B cell (primary cell): ENCODE data around the gene ADK. TPM values are rescaled to one million over a fixed set of nuclear protein-coding genes. Genes with fewer than 3 reads are reported as not detected.
"Not testable (repeated sequence)": the region's sequence is repeated elsewhere in the genome, so short reads cannot be mapped to it uniquely, and the experiment has no call there.

Experiments used
- ATAC-seq: fragments of 200-7000 bp; cut with Tn5 transposase; one replicate; pipeline ENCODE4 v1.10.0; 2021; ENCODE audit warnings: low read depth, mild to moderate bottlenecking, moderate number of reproducible peaks, moderate library complexity
- CTCF ChIA-PET: fragments of 350-600 bp; sonication (Branson Sonifier 250); formaldehyde crosslinking; loops from one replicate; lab custom pipeline; 2021; ENCODE audit warnings: antibody characterized with exemption, inconsistent platforms; lab: Charles Lee
- POLR2A ChIA-PET: fragments of 350-600 bp; sonication (Branson Sonifier 250); formaldehyde crosslinking; loops from one replicate; lab custom pipeline; 2021; ENCODE audit warnings: antibody characterized with exemption; lab: Charles Lee
- DNase-seq: peaks from one replicate; pipeline ENCODE4 v3.0.0; 2013
- H2AFZ ChIP-seq: 2 replicates; pipeline ENCODE4 v1.6.1; 2012; ENCODE audit warnings: mild to moderate bottlenecking, low read depth, low read length; ENCODE audit not compliant: insufficient read depth, poor library complexity, severe bottlenecking
- H3K27ac ChIP-seq, 2 donors: 1 replicate in 1 of 2; 2 replicates in 1 of 2; pipeline ENCODE4 v1.5.1; 2012 to 2013; ENCODE audit warnings: low read length in 2 of 2, mild to moderate bottlenecking in 2 of 2, moderate library complexity in 1 of 2
- H3K27me3 ChIP-seq, 4 experiments: fragments of 200-600 bp in 1 of 4; sonication (generic) in 1 of 4; replicated peaks in 1 of 4; 1 replicate in 2 of 4; 2 replicates in 2 of 4; pipeline versions ENCODE4 v1.6.1 to v1.7.0; 2013 to 2016; ENCODE audit warnings: low read length in 3 of 4, mild to moderate bottlenecking in 2 of 4, mixed read lengths in 1 of 4, moderate library complexity in 1 of 4; ENCODE audit not compliant: insufficient read depth in 4 of 4, control insufficient read depth in 3 of 4; ENCODE audit errors: control extremely low read depth in 1 of 4
- H3K36me3 ChIP-seq, 2 experiments: replicated peaks in 1 of 2; 1 replicate in 1 of 2; 2 replicates in 1 of 2; pipeline versions ENCODE4 v1.6.1 to v1.7.1; 2013; ENCODE audit warnings: low read length in 1 of 2; ENCODE audit not compliant: insufficient read depth in 2 of 2, control insufficient read depth in 1 of 2; ENCODE audit errors: control extremely low read depth in 1 of 2, extremely low read depth in 1 of 2
- H3K4me1 ChIP-seq, 2 donors: fragments of 200-600 bp in 1 of 2; sonication (generic) in 1 of 2; 1 replicate in 1 of 2; 2 replicates in 1 of 2; pipeline versions ENCODE4 v1.5.1 to v1.6.1; 2013 to 2017; ENCODE audit warnings: low read length in 2 of 2; ENCODE audit not compliant: control insufficient read depth in 2 of 2, insufficient read depth in 2 of 2
- H3K4me2 ChIP-seq: replicated peaks from 2 replicates; pipeline ENCODE3; 2012; ENCODE audit warnings: mild to moderate bottlenecking, low read depth, low read length; ENCODE audit not compliant: poor library complexity, severe bottlenecking
- H3K4me3 ChIP-seq, 5 experiments: fragments of 200-600 bp in 1 of 5; sonication (generic) in 1 of 5; 1 replicate in 3 of 5; 2 replicates in 2 of 5; pipeline versions ENCODE4 v1.5.1 to v1.7.0; 2011 to 2016; ENCODE audit warnings: low read length in 4 of 5, mild to moderate bottlenecking in 4 of 5, low read depth in 2 of 5, control low read depth in 1 of 5, moderate library complexity in 1 of 5; ENCODE audit not compliant: insufficient read depth in 1 of 5; ENCODE audit errors: control extremely low read depth in 1 of 5, extremely low read depth in 1 of 5
- H3K79me2 ChIP-seq: fragments of 200-600 bp; sonication (generic); one replicate; pipeline ENCODE4 v1.6.0; 2016; ENCODE audit warnings: low read length; ENCODE audit not compliant: control insufficient read depth, insufficient read depth
- H3K9ac ChIP-seq: fragments of 200-600 bp; sonication (generic); 2 replicates; pipeline ENCODE4 v1.6.1; 2017; ENCODE audit warnings: mild to moderate bottlenecking, low read length, moderate library complexity
- H3K9me3 ChIP-seq, 3 donors: one replicate each; pipeline versions ENCODE4 v1.6.1 to v1.7.1; 2013; ENCODE audit warnings: low read length in 2 of 3; ENCODE audit not compliant: control insufficient read depth in 2 of 3, insufficient read depth in 1 of 3; ENCODE audit errors: control extremely low read depth in 1 of 3
- H4K20me1 ChIP-seq: 2 replicates; pipeline ENCODE4 v1.6.0; 2012; ENCODE audit warnings: mild to moderate bottlenecking, low read length; ENCODE audit not compliant: insufficient read depth, control insufficient read depth, poor library complexity, severe bottlenecking
- H3K27ac Mint-ChIP-seq: one replicate; pipeline ENCODE4 v1.8.0; 2021; ENCODE audit warnings: mixed read lengths
- H3K27me3 Mint-ChIP-seq: one replicate; pipeline ENCODE4 v1.8.0; 2021; ENCODE audit warnings: mixed read lengths
- H3K4me1 Mint-ChIP-seq: one replicate; pipeline ENCODE4 v1.8.0; 2021; ENCODE audit warnings: mixed read lengths
- H3K4me3 Mint-ChIP-seq: one replicate; pipeline ENCODE4 v1.8.0; 2021; ENCODE audit warnings: mixed read lengths
- H3K9me3 Mint-ChIP-seq: one replicate; pipeline ENCODE4 v1.8.0; 2022; ENCODE audit warnings: mixed read lengths; ENCODE audit not compliant: insufficient read depth
- CTCF ChIP-seq: fragments of 200-600 bp; IDR thresholded peaks from one replicate; pipeline ENCODE4 v1.8.0; 2022; ENCODE audit warnings: antibody characterized with exemption, mild to moderate bottlenecking
- EZH2 ChIP-seq: IDR thresholded peaks from 2 replicates; pipeline ENCODE4 v1.6.1; 2012; ENCODE audit warnings: borderline replicate concordance, low read depth, mild to moderate bottlenecking, moderate library complexity, low read length; ENCODE audit not compliant: insufficient read depth, poor library complexity, severe bottlenecking
- WGBS: methylation state at CpG from one replicate; pipeline ENCODE4 v1.1.5; 2013; ENCODE audit warnings: missing lambda C conversion rate; ENCODE audit not compliant: insufficient coverage; 5-methylcytosine and 5-hydroxymethylcytosine counted together
- intact Hi-C: fragments of 100-400 bp; cut with micrococcal nuclease; formaldehyde crosslinking; loops from one replicate; pipeline ENCODE4 v1.10.0; 2022
- polyA plus RNA-seq: library from polyadenylated mRNA; depleted of rRNA; stranded (reverse); fragments of >200 nt; gene quantifications from 2 replicates; pipeline ENCODE4 v1.2.3, GENCODE V29; 2012
- total RNA-seq, 2 donors: library from RNA; stranded (reverse); fragments of 120-200 nt in 1 of 2; gene quantifications; 1 replicate in 1 of 2; 2 replicates in 1 of 2; pipeline versions ENCODE4 v1.2.3 to v1.2.4, GENCODE V29; 2013 to 2022

The ADK gene
- total and polyA plus RNA-seq, 2 donors (not counting 1 experiment from before 2014, with no cell fraction given): 37.2 to 52.6 TPM

GRCh38 chr10:74491014-74491413, 340.0 kb downstream of the ADK start:
- H3K4me2 ChIP-seq: no peak overlapping the region
- CTCF ChIA-PET: no interaction called here
- intact Hi-C loops: no loop called here
- Mint-ChIP-seq H3K27ac (no peak overlapping the region), H3K4me3 (no peak overlapping the region), H3K9me3 (peaks cover 2% of the 10 kb centered on the region), H3K4me1 (no peaks in the 10 kb centered on the region), H3K27me3 (no peaks in the 10 kb centered on the region)
- no peak overlapping the region for H3K4me3 ChIP-seq
- H3K27ac ChIP-seq: no peak overlapping the region
- no peaks in the 10 kb centered on the region for H3K27me3 ChIP-seq
- peaks cover 0 to 2% (median 0%) of the 10 kb centered on the region in 3 donors for H3K9me3 ChIP-seq
- H3K9ac ChIP-seq: no peak overlapping the region
- H3K79me2 ChIP-seq: no peaks in the 10 kb centered on the region
- peaks cover 2 to 10% of the 10 kb centered on the region in 2 experiments for H3K36me3 ChIP-seq
- H2AFZ ChIP-seq: no peak overlapping the region
- H4K20me1 ChIP-seq: peaks cover 12% of the 10 kb centered on the region
- WGBS: 83% methylated on average over 1 of the region's 4 CpGs
- TF ChIP-seq CTCF (no peak), EZH2 (no peak)
- no peaks in the 10 kb centered on the region for H3K4me1 ChIP-seq
- POLR2A ChIA-PET: no interaction called here
- DNase-seq (no peak), ATAC-seq (no peak)

GRCh38 chr10:74496276-74496675, 345.3 kb downstream of the ADK start:
- H3K9ac ChIP-seq: not testable (repeated sequence)

GRCh38 chr10:74498664-74499063, 347.6 kb downstream of the ADK start:
- H3K79me2 ChIP-seq, H3K9me3 Mint-ChIP-seq, H3K27me3 ChIP-seq, H3K27me3 Mint-ChIP-seq, CTCF ChIA-PET, H3K4me2 ChIP-seq, intact Hi-C loops, POLR2A ChIA-PET, H3K27ac ChIP-seq, H2AFZ ChIP-seq, H3K4me3 Mint-ChIP-seq, ATAC-seq, DNase-seq, H3K9ac ChIP-seq, H3K4me3 ChIP-seq: not testable (repeated sequence)
- peak overlapping the region; percentile 15 for H3K27ac Mint-ChIP-seq
- peaks cover 19% of the 10 kb centered on the region for H3K4me1 Mint-ChIP-seq
- Histone ChIP-seq H4K20me1 (peaks cover 11% of the 10 kb centered on the region), H3K9me3 (peaks cover 0 to 18% (median 0%) of the 10 kb centered on the region in 3 donors), H3K36me3 (peaks cover 6 to 18% of the 10 kb centered on the region in 2 experiments), H3K4me1 (peaks cover 3 to 12% of the 10 kb centered on the region in 2 donors)

More at GRCh38 chr10:74496276-74496675, 345.3 kb downstream of the ADK start:
- H2AFZ ChIP-seq, DNase-seq, H3K27ac Mint-ChIP-seq, intact Hi-C loops, CTCF ChIA-PET, H3K4me2 ChIP-seq, H3K27ac ChIP-seq, H3K27me3 Mint-ChIP-seq, H3K4me1 ChIP-seq, H3K4me1 Mint-ChIP-seq, H3K79me2 ChIP-seq, H3K27me3 ChIP-seq, H3K4me3 Mint-ChIP-seq, H3K9me3 Mint-ChIP-seq, H3K4me3 ChIP-seq, ATAC-seq, POLR2A ChIA-PET: not testable (repeated sequence)
- Histone ChIP-seq H3K36me3 (peaks cover 6 to 14% of the 10 kb centered on the region in 2 experiments), H3K9me3 (peaks cover 0 to 18% (median 0%) of the 10 kb centered on the region in 3 donors), H4K20me1 (peaks cover 16% of the 10 kb centered on the region)
- 100% methylated on average over 2 of the region's 3 CpGs for whole genome bisulfite sequencing
